HL-60 (cell line): ENCODE results near the gene PTPRN2.

ENCODE experiments used
- CTCF ChIP-seq: IDR thresholded peaks from one replicate; pipeline ENCODE4 v1.5.1; 2011; ENCODE audit warnings: low read length, control low read depth, inconsistent platforms; ENCODE audit not compliant: insufficient read depth
- GABPA ChIP-seq: IDR thresholded peaks from 2 replicates; pipeline ENCODE4 v1.6.1; 2012; ENCODE audit warnings: low read depth
- POLR2AphosphoS5 ChIP-seq: IDR thresholded peaks from 2 replicates; pipeline ENCODE4 v1.6.1; 2012; ENCODE audit warnings: low read depth
- REST ChIP-seq: IDR thresholded peaks from 2 replicates; pipeline ENCODE4 v1.6.1; 2012; ENCODE audit warnings: low read depth; ENCODE audit not compliant: insufficient replicate concordance
- SPI1 ChIP-seq: IDR thresholded peaks from 2 replicates; pipeline ENCODE4 v1.6.1; 2012; ENCODE audit warnings: low read depth, mild to moderate bottlenecking, borderline replicate concordance

- TF ChIP-seq CTCF (no peak), GABPA (no peak), POLR2AphosphoS5 (no peak), REST (no peak), SPI1 (no peak)
Measured at GRCh38 chr7:158408318-158408920, 179.2 kb downstream of the PTPRN2 start.
